ENCODE results near the gene RHOBTB3.

GRCh38 chr5:95830226-95830625 is 99.1 kb downstream of the RHOBTB3 start:
- TF ChIP-seq, protein P1, sequence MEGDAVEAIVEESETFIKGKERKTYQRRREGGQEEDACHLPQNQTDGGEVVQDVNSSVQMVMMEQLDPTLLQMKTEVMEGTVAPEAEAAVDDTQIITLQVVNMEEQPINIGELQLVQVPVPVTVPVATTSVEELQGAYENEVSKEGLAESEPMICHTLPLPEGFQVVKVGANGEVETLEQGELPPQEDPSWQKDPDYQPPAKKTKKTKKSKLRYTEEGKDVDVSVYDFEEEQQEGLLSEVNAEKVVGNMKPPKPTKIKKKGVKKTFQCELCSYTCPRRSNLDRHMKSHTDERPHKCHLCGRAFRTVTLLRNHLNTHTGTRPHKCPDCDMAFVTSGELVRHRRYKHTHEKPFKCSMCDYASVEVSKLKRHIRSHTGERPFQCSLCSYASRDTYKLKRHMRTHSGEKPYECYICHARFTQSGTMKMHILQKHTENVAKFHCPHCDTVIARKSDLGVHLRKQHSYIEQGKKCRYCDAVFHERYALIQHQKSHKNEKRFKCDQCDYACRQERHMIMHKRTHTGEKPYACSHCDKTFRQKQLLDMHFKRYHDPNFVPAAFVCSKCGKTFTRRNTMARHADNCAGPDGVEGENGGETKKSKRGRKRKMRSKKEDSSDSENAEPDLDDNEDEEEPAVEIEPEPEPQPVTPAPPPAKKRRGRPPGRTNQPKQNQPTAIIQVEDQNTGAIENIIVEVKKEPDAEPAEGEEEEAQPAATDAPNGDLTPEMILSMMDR (IDR thresholded peaks at IDR 0.05; ENCODE audit: insufficient read depth, low read depth, low read length), result no peak
- no peak for TF ChIP-seq EZH2 (IDR thresholded peaks at IDR 0.05; ENCODE audit: insufficient read depth, low read length)

All from astrocyte (in vitro differentiated cells and primary cell).